ENCODE measurements around the gene PROSER3.
"Not testable (repeated sequence)": the region's sequence is repeated elsewhere in the genome, so short reads cannot be mapped to it uniquely, and the experiment has no call there.

PROSER3 gene

DNA sequence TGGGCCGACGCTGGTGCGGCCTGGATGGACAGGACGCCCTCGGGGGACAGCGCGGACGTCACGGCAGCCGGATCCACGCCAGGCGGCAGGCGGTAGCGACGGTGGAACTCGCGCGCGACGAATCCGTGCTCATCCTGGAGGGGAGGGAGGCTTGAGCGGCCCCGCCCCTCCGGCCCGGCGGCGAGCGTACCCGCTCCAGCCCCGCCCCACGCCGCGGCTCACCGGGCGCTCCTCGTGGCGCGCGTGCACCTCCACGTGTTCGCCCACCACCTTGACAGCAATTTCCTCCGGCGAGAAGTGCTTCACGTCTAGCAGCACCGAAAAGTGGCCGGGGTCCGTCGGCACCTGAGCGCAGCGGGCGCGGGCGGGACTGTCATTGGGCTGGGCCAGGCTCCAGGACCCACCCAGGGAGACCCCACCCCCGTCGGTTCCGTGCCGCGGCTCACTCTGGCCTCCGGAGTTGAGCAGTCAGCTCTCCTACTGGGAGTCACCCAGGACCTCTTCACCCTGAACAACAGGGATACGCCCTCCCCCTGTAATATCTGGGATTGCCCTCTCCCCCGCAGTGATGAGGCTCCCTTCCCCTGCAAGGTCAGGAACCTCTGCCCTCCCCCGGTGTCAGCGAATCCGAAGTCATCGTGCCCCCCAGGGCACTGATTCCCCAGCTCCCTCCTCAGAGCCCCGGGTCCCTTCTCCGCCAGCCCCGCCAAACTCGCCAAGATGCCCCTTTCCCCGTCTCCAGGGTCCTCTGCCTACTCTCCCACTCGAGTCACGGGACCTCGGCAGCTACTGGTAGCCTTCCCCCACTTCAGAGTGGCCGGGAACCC, 2.2 kb upstream of the PROSER3 start:
- peak; percentile 70 for DNase-seq

DNA sequence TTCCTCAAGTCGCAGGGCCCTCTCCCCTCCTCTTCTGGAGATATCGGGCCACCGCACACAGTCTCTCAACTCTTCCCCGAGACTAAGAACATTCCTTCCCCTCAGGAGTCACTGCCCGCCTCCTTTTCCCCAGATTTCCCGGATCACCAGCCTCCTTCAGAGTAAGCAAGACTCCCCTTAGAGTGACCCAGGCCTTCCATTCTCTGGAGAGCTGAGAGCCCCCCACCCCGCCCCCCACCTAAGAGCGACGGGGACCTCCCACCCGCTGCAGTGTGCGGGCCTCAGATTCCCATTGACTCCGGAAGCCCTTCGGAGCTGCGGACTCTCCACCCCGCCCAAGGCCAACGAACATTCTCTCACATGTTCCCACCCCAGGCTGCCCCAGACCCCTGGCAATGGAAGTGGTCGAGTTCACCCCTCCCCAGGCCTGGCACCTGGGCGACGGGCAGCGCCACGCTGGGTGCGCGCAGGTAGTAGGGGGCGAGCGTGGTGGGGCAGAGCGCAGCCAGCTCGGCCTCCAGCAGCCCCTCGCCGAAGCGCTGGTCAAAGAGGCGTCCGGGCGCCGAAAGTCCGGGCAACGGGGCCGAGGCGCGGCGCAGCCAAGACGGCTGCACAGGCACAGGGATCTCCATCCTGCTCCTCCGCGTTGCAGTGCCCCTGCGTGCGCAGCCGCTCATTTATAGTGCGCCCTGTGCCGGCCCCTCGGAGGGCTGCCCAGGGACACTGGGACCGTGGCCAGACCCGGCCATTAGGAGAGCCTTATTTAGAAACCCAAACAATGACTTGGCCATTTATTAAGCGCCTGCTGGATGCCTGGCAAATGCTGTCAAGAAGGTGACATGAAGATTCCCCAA, 1.4 kb upstream of the PROSER3 start, which contains the start of gene HSPB6:
HSPB6 (minus strand) TSS at position 653 of the 854 bp plus-strand sequence; CDS start at position 632, 21 bp downstream.
- DNase-seq, result no peak

DNA sequence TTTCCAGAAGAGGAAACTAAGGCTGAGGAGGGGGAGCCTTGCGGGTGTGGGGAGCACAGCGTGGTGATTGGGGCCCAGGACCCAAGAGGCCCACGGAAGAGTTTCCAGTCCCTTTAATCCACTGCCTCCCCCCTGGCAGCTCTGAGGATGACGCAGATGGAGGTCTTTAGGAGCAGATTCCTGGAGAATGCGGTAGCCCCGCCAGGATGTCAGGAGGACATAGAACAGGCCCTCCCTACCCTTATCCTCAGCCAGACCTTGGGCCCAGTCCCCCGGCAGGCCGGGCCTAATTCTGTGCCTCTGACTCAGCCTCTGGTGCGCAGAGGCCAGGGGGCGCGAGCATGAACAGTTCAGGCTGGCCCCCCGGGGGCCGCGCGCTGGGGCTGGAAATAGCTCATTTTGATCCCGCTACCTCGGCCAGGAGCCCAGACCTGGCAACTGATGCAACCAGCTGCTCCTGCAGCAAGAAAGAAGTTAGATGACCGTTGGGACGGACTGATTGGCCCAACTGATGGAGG, 686 bp upstream of the PROSER3 start:
- DNase-seq, result peak; percentile 23

DNA sequence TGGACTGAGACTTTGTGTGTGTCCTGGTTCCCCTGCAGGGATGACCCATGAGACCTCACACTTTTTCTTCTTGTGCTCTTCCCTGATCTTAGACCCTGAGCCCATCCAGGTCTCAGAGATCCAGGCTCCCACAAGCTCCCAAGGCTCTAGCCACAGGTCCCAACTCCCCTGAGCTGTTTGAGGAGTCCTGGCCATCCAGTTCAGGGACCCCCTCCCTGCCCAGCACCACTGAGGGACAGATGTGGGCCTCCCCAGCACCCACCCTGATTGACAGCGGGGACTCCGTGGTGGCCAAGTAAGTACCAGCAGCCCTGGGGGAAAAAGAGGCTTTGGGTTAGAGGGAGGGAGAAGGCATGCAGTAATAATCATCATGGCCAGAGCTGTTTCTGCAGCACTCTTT, 1.7 kb downstream of the PROSER3 start:
- DNase-seq, result no peak

DNA sequence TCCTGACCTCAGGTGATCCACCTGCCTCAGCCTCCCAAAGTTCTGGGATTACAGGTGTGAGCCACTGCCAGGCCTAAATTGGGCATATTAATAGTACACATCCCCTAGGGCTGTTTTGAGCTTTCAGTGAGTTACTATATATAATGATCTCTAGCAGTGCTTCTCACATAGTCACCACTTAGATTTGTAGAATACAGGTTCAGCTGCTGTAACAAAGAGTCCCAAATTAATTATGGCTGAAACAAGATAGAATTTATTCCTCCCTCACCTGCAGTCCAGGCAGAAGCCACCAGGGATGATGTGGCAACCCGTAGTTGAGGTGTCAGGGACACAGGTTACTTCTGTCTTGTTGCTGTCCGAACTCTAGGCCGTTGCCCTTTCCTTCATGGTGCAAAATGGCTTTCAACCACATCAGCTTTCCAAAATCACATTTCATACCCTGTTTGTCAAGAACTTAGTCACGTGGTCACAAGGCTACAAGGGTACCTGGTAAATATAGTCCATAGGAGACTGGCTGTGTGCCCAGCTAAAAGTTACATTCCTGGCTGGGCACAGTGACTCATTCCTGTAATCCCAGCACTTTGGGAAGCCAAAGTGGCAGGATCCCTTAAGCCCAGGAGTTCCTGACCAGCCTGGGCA, 2.9 kb downstream of the PROSER3 start:
- DNase-seq, result no peak

DNA sequence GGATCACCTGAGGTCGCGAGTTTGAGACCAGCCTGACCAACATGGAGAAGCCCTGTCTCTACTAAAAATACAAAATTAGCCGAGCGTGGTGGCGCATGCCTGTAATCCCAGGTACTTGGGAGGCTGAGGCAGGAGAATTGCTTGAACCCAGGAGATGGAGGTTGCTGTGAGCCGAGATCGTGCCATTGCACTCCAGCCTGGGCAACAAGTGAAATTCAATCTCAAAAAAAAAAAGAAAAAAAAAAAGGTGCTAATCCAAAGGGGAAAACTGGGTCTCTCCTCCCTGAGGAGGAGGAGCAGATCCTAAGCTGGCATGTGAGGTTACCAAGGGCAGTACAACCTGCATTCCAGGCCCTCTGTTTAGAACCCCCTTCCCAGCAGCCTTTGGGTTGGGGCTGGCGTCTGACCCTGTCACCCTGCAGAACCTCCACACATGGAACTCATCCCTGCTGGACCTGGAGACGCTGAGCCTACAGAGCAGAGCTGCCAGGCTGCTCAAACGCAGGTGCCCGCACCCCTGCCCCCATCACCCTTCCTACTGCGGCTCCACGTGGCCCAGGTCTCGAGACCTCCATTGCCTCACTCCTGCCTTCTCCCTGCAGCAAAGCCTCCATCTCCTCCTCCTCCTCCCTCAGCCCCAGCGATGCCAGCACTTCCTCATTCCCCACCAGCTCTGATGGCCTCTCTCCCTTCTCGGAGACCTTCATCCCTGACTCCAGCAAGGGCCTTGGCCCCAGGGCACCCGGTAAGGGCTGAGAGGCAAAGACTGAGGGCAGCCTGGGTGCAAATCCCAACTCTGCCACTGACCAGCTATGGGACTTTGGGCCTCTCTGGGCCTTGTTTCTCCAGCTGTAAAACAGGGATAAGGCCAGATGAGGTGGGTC, 6.7 kb downstream of the PROSER3 start:
- DNase-seq, result no peak

DNA sequence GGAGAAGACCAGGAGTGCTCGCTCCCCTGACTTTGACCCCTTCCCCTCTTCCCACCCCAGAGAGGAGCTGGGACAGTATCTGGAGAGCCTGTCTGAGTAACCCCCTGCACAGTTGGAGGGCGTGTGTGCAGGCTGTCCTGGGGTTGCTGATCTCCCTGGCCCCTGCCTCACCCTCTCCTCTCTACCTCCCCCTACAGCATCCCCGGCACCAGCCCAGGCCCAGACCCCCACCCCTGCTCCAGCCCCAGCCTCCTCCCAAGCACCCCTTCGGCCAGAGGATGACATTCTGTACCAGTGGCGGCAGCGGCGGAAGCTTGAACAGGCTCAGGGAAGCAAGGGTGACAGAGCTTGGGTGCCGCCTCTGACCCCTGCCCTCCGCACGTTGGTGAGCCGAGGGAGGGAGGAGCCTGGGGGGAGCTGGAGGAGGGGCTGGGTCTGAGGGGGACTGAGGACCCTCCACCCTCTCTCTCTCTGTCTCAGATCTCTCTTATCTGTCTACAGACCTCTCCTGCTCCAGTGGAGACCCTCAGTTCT, 8.7 kb downstream of the PROSER3 start:
- DNase-seq, result no peak

DNA sequence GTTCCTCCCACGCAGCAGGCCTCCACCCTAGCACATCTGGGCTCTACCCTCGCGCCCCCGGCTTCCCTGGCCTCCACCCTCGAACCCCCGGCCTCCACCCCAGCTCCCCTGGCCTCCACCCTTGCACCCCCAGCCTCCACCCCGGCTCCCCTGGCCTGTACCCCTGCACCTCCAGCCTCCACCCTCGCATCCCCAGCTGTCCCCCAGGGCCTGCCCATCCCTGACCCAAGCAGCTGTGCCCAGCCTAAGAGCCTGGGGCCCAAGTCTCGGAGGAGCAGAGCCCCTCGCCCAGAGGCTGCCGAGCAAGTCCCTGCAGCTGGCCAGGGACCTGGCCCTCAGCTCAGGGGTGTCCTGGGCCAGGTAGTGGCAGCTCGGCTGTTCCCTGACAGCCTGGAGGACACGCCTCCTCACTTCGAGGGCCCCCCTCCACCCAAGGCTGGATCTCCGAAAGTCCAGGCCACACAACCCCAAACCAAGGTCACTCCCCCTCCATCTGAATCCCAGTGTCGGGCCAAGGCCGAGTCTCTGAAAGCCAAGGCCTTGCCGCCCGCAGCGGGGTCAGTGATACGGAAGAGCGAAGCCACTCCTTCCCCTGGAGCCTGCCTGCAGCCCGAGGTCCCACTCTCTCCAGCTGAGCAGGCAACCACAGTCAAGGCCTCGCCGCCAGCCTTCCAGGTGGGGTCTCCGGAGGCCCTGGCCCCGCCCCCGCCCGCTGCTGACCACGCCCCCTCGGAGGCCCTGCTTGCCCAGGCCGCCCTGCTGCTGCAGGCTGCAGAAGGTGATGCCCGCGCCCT, 9.5 kb downstream of the PROSER3 start:
- no peak for DNase-seq

DNA sequence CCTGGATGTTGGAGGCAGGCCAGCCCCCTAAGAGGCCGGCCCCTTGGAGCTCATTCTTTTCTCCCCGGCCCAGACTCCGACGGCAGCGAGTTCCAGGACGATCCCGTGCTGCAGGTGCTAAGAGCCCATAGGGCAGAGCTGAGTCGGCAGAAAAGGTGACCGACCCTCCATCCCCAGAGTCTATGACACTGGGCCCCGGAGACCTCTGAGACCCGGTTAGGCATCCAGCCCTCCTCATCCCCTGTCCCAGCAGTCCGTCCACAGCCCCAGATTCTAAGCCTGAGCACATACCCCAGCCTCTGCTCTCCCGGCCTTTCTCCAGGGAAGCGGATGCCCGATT, 10.1 kb downstream of the PROSER3 start:
- DNase-seq, result no peak

DNA sequence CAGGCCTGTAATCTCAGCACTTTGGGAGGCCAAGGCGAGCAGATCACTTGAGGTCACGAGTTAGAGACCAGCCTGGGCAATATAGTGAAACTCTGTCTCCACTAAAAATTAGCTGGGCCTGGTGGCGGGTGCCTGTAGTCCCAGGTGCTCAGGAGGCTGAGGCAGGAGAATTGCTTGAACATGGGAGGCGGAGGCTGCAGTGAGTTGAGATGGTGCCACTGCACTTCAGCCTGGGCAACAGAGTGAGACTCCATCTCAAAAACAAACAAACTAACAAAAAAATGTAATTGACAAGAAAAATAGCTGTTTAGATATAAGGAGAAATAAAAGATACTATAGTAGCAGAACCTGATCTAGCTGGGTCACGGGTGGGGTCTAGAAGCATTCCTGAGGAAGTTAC, 14.4 kb downstream of the PROSER3 start:
- DNase-seq, result not testable (repeated sequence)

DNA sequence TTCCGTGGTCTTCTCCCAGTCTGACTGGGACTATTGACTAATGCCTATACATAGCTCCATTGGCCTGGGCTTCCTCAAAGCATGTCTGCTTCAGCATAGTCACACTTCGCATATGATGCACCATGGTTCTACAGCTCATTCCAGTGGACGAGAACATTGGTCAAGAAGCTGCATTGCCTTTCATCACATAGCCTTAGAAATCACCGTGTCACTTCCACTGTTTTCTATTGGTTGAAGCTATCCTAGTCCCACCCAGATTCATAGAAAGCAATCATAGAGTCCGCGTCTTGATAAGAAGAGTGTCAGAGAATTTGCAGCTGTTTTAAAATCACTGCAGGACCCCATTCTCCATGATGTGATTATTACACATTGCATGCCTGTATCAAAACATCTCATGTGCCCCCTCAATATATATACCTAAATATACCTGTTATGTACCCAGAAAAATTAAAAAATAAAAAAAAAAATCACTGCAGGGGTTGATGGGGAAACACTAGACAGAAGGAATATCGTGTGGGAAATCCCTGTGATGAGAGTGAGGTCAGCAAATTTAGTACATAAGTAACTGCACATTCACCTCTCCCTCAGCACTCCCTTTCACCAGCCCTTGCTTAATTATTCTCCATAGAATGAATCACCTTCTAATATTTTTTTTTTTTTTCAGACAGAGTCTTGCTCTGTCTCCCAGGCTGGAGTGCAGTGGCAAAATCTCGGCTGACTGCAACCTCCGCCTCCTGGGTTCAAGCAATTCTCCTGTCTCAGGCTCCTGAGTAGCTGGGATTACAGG, 15.2 kb downstream of the PROSER3 start:
- DNase-seq, result no peak

DNA sequence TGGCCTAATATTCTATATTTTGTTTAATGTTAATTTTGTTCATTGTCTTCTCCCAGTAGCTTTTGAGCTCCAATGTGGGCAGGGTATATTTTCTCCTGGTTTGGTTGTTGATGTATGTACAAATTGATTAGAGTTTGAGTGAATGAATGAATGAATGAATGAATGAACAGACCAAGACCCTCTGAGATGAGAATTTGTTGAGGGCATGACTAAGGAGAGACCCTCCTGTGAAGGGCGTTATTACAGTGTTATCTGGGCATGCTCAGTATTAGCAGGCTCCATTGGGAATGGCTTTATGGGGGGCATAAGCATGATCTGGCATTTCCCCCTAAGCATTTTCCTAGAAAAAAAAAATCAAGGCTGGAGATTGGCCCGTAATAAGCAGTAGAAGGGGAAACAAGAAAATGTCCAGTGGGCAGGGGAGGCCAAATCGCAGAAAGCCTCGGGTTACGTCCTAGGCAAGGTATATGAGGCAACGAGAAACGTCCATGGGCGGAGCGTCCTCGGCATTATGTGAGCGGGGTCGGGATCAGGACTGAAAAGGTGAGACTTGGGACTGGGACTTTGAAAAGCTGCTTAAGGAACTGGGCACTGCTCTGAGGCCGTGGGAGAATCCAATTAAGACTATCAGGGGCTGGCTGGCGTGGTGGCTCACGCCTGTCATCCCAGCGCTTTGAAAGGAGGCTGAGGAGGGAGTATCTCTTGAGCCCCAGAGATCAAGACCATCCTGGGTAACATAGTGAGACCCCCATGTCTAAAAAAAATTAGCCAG, 16.5 kb downstream of the PROSER3 start:
- no peak for DNase-seq

DNA sequence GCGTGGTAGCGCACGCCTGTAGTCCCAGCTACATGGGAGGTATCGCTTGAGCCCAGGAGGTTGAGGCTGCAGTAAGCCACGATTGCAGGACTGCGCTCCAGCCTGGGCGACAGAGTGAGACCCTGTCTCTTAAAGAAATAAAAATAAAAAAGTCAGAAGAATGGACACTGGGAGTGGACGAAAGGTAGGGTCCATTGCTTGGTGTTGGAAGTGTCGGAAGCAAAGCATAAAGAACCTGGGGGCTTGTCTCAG, 17.0 kb downstream of the PROSER3 start:
- no peak for DNase-seq

DNA sequence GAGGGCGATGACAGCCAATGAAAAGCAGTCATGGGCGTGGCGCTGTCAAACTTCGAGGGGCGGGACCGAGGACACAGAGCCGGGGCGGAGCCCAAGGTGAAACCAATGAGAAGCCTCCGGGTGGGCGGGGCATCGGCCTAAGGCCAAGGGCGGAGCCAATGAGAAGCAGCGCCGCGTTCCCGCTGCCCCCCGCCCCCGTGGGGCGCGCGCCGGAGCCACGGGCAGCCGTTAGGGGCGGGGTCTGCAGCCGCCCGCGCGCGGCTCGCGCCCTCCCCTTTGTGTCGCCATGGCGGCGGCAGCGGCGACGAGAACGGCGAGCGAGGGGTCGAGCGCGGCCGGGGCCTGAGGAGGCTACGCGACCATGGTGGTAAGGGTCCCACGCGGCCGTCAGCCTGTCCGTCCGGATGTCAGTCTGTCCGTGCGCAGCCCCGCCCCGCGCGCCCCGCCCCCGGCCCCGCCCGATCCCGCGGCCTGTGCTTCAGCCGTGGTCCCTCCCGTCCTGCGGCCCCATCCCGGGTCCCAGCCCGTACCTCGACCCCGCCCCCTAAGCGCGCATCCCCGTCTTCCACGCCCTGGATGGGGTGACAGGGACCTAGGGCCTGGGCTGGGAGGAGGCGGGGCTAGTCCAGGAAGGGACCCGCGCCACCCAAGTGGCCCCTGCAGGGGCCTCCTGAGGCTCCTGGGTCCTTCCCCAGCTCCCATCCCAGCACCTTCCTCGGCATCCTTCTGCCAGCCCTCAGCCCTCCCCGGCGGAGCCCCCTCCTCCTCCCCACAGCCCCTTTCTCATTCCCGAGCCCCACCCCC, 17.5 kb downstream of the PROSER3 start, which contains the start of gene ARHGAP33:
ARHGAP33 (plus strand) TSS at position 267 of the 804 bp plus-strand sequence; CDS start at position 362, 95 bp downstream.
- peak; percentile 100 for DNase-seq

DNA sequence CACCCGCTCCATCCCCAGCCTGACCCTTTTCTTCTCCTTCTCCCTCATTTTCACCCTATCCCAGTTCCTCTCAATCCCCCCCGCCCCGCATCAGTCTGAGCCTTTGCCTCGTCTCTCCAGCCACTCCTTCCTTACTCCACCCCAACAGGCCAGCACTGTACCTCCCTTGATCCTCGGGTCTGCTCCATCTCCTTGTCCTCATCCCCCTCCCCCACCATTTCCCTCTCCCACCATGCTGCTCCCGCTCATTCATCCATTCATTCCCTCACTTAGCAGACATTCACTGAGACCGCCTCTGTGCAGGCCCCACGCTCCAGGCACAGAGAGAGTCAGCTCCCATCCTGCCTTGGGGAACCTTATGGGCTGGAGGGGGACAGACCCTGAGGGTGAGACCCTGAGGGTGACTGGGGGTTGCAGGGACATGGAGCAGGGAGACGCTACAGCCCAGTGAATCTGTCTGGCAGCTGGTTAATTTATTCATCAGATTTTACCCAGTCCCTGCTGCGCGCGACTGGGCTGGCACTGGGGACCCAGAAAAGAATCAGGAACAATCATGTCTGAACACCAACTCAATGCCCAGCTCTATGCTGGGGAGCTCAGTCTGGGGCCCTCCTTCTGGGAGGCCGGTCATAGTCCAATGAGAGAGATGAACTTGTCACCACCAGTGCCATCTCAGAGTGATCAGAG, 18.3 kb downstream of the PROSER3 start:
- DNase-seq, result no peak

DNA sequence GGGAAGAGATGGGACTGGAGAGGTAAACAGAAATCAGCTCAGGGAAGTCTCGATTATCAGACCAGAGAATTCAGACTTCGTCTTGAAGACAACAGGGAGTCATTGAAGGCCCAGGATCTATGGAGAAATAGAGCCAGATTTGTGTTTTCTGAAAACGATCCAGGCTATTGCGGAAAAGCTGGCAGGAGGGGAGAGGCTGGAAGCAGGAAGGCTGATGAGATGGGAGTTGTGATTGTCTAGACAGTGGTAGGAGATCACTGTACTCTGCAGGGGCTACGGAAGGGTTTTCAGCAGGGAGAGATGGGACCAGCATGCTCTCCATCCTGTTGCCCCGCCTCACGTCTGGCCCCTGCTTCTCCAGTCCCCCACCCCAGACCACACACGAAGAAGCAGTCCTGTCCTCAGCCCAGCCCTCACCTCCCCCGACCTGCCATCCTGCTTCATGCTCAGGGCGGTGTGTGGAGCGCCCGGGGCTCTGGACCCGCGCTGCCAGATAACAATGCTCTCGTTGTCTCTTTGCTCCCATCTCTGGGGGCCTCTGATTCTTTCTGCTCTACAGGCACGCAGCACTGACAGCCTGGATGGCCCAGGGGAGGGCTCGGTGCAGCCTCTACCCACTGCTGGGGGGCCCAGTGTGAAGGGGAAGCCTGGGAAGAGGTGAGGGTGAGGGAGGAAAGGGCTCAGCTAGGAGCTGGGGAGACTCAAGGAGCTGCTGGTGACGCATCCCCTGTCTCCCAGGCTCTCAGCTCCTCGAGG, 19.3 kb downstream of the PROSER3 start:
- no peak for DNase-seq

DNA sequence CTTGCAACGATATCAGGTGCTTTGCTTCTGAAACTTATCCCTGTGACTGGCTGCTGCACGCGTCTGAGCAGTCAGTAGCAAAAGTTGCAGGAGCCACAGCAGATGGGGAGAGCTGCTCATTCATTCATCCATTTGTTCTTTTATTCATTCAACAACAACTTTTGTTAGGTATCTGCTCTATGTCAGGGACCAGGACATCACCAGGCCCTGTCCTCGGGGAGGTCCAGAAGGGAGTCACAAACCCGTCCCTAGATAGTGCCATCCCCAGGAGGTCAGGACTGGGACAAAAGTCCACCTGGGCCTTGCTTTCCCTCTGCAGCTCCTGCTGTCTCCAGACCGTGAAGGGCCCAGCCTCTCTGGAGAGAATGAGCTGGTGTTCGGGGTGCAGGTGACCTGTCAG, 20.0 kb downstream of the PROSER3 start:
- DNase-seq, result no peak

Measured in CD4-positive, alpha-beta T cell treated with Interleukin-17A for 4 hours (primary cell).